G401 (cell line): ENCODE measurements around the gene BATF3. TPM values are rescaled to one million over a fixed set of nuclear protein-coding genes. Genes with fewer than 3 reads are reported as not detected.
"Not testable (repeated sequence)": the region's sequence is repeated elsewhere in the genome, so short reads cannot be mapped to it uniquely, and the experiment has no call there.

ENCODE experiments used
- DNase-seq: peaks from one replicate; pipeline ENCODE4 v3.0.0-alpha.2; 2015; ENCODE audit warnings: low spot score
- in situ Hi-C: cut with HindIII; loops from 2 replicates; pipeline ENCODE4 v1.10.0; 2016; ENCODE audit warnings: low sequenced_read_pairs, mixed read lengths
- total RNA-seq: library from RNA; depleted of rRNA; stranded (reverse); fragments of >200 nt; shearing (Covaris generic); gene quantifications from 2 replicates; pipeline ENCODE4 v1.2.3, GENCODE V29; 2014; rRNA removed

BATF3 gene, protein sequence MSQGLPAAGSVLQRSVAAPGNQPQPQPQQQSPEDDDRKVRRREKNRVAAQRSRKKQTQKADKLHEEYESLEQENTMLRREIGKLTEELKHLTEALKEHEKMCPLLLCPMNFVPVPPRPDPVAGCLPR
- total RNA-seq, result 7.7 and 10.2 TPM in 2 replicates

DNA sequence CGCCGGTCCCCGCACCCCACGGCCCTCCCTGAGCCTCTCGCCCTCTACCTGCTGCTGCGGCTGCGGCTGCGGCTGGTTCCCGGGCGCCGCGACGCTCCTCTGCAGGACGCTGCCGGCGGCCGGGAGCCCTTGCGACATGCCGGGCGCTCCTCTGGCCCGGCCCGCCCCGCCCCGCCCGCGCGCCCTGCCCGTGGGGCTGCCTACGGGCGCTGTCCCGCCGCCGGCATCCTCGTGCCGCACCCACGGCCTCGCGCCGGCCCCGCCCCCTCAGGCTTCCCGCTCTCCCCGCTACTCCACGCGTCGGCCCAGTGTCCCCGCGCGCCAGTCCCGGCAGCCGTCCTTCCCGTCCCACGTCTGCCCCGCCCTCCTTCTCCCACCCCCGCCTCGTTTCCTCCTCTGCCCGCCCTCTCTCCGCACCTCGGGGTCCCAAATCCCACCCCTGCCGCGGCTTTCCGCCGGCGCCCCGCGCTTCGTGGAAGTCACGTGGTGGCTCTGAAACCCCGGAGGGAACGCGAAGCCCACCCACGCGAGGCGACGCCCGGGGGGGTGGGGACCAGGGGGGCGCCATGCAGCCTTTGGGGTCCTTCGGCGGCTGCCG, at the start of gene BATF3:
Gene BATF3 (minus strand): TSS at position 216 of the 598 bp plus-strand sequence. CDS start 78 bp downstream, at position 138.
- DNase-seq, result no peak
- in situ Hi-C loops, result no loop called here

DNA sequence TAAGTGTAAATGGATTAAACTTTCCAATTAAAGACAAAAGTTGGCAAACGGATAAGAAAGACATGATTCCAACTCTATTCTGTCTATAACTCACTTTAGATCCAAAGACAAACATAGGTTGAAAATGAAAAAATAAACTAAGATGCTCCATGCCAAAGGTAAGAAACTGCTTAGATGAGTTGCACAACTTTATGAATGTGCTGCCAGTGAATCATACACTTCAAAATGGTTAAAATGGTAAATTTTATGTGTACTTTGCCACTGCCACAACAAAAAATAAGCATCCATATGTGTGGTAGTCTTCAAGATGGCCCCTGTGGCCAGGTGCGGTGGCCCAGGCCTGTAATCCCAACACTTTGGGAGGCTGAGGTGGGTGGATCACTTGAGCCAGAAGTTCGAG, 46.9 kb upstream of the BATF3 start:
- in situ Hi-C loops, result no loop called here
- DNase-seq, result no peak

DNA sequence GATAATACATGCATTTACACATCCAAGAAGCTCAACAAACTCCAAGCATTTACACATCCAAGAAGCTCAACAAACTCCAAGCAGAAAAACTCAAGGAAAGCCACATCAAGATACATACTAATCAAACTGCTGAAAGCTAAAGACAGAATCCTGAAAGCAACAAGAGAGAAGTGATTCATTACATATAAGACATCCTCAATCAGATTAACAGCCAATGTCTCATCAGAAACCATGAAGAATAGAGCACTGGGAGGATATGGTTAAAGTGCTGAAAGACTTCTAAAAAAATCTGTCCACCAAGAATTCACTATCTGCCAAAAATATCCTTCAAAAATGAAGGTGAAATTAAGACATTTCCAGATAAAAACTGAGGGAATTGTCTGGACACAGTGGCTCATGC, 45.7 kb upstream of the BATF3 start:
- no peak for DNase-seq
- in situ Hi-C loops, result no loop called here

DNA sequence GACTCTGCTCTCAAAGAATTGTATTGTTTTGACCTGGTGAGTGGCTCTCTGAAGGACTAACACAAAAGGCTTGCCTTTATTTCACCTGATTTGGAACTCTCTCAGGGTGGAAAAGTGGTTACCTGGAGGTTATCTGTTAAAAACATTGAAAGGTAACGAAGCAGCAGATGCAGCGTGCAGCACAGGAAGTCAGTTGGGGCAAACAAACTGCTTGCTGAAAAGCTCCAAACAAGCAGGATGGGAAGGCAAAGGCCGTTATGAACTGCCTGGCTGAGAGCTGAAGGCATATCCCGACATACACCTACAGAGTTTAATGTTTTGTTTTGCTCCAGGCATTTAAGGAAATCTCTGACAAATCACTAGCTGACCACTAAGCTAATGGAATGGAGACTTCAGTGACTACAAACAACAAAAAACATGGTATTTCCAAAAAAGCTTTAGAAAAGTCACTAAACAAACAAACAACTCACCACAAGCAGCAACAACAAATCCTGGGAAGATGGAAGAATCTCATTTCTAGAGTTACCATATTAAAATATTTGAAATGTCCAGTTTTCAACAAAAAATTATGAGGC, 44.3 kb upstream of the BATF3 start:
- in situ Hi-C loops, result no loop called here

DNA sequence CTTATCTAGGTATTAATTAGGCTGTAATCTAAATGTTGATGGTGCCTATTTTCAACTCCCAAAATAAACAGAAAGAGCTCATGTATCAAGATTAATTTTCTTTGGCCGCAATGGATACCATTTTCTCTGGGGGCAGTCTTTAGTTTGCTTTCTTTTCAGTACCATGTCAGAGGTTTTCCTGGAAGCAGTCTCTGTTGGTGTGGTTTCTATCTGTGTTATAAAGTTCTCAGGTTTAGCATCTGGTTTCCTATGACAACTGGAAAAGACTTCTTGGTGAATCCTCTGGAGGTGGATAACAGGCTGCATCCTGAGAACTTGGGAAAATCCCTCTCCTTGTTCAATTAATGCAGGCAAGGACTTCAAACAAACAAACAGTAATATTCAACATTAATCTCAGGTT, 38.7 kb upstream of the BATF3 start:
- DNase-seq, result no peak
- in situ Hi-C loops, result no loop called here

More for the DNA sequence above, 44.3 kb upstream of the BATF3 start:
- no peak for DNase-seq

DNA sequence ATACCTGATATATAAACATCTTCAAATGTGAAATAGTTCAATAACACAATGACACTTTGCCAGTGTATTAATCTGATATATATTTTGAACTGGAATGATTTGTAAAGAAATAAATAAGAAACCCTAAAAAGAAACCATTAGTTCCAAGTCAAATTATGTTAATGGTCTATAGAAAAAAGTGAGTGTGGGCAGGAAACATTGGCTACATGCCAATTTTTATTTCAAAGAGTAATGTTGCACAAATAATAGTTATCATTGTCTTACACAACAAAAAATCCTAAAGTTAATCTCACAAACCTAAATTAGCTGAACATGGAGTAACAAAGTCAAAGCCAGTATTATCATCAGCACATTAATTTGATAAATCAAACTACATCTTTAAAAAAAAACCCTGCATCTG, 37.9 kb upstream of the BATF3 start:
- in situ Hi-C loops, result no loop called here
- DNase-seq, result no peak

DNA sequence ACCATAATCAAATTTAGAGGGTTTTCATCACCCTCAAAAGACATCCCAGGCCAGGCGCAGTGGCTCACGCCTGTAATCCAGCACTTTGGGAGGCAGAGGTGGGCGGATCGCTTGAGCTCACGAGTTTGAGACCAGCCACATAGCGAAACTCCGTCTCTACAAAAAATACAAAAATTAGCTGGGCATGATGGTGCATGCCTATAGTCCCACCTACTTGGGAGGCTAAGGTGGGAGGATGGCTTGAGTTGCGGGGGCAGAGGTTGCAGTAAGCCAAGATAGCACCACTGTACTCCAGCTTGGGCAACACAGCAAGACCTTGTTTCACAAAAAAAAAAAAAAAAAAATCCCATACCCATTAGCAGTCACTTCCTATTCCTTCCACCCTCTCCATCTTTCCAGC, 33.5 kb upstream of the BATF3 start:
- no peak for DNase-seq
- in situ Hi-C loops, result no loop called here

DNA sequence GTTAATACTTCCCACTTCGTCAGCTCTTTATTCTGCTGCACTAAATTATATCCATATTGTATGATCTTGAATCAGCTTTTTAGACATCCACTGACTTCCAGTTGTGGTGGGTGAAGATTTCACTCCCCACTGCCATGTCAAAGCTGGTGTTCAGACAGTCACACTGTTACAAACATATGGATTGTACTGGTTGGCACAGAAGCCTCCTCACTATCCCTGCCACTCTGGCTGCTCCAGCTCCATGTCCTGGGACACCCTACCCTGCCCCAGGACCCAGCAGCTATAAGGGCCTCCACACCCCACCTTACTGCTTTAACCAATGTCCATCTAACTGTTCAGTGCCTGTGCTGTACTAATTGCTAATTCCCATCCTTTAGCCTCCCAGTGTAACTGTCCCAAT, 32.0 kb upstream of the BATF3 start:
- in situ Hi-C loops, result no loop called here
- DNase-seq, result no peak

DNA sequence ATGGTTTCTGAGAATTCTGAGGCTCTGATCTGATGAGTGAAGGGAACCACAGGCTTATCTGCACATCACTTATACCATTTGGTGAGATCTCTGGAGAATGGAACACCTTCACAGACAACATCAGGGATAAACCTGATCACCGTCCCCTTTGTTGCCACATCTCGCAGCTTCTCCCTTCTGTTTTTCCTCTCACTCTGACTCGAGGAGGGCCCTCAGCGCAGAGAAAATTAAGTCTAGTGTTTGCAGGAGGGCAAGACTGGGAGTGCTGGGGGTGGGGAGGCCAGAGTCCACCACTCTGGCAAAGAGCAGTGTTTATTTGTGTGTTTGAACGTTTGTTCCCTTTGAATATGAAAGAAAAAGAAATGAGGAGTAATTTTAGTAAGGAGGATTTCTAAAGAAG, 29.0 kb upstream of the BATF3 start:
- DNase-seq, result no peak
- in situ Hi-C loops, result no loop called here

DNA sequence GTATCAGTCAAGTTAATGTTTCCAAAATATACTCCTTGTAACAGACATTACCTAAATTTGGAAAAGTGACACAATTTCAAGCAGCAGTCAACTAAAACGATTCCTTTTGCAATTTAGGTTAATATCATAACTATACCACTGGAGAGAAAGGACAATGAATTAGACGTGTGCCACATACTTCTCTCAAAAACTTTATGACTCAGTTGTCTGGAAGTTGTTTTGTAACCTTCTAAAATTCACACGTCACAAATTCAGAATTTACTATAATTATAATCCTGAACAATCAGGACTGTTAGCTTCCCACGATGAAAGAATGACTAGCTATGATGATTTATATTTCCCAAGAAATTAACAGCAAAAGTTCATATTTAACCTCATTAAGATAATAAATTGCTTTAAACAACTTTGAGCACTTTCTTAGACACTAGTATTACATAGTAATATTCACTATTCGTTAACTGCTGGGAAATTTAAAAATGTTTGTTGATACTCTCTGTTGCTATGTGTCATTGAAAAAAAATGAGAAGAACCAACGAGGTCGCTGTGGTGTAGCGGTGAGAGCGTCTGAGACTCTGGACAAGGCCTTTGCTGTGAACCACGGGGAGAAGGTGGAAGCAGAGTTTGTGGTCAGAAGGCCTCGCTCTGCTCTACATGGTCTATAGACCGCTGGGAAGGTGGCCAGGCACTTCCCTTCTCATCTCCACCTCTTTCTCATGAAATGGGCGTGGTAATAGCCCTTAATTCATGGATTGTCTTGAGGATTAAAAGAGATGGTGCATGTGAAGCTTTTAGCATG, 27.9 kb upstream of the BATF3 start:
- in situ Hi-C loops, result no loop called here
- no peak for DNase-seq

DNA sequence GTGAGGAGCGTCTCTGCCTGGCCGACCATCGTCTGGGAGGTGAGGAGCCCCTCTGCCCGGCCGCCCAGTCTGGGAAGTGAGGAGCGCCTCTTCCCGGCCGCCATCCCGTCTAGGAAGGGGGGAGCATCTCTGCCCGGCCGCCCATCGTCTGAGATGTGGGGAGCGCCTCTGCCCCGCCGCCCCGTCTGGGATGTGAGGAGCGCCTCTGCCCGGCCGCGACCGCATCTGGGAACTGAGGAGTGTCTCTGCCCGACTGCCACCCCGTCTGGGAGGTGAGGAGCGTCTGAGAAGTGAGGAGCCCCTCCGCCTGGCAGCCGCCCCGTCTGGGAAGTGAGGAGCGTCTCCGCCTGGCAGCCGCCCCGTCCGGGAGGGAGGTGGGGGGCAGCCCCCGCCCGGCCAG, 25.0 kb upstream of the BATF3 start:
- in situ Hi-C loops, DNase-seq: not testable (repeated sequence)

DNA sequence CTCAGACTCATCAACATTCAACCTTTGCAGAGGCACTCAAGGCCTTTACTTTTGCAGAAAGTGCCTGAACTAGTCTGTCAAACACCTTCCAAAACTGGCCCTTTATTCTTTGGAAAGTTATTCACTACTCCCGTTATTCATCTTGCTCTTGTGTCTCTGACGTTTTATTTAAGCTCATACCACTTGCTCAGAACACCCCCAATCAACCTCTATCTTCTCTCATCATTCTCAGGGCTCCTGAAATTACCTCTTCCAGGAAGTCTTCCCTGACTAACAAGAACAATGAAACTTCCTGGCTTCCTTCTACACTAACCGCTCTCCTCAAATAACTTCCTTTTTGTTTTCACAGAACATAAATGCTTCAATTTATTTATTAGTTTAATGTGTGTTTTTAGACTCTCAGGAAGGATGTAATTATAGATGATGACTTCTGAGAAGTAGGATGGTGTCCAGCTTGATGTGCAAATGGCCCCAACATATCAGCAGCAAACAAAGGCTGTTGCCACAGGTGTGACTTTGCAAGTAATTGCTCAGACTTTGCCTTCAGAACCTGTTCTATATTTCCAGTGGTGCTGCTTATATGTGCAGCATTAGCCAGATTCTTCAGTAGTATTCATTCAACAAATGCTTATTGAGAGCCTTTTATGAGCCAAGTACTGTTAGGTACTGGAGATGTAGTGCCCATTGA, 22.8 kb upstream of the BATF3 start:
- in situ Hi-C loops, result no loop called here
- no peak for DNase-seq

DNA sequence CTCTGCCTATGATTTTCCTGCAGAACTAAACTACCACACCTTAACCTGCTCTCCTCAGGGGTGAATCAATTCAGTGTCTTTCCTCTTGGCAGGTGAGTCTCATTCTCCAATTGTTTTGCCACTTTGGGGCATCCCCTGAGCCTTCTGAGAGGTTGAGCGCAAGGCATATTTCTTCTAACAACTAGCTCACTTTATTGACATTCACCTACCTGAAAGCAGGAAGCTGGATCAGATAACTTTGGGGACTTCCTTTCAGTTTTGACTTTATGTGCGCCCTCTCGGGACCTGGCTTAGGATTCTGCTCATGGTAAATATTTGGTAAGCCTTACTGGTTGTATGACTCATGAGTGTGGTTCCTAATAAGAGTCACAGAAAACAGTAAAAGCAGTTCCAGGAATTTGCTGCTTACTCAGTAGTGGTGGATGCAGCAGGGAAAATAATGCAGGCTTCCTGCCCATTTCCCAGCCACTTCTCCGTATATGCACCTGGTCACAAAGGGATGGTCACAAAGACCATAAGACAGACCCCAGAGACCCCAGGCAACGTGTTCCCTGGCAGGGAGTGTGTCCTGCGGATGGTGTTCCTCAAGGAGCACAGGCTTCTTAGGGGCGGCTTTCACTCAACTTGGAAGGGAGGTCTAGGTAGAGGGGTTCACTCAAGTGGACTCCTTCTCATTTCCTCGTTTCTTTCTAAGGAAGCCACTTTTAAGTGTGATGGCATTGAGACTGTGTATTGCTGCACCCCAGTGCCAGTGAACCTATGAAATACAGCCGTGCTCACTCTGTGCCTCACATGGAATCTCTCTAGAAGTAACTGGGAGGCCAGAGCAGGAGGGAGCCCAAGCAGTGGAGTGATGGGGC, 22.0 kb upstream of the BATF3 start:
- in situ Hi-C loops, result no loop called here
- no peak for DNase-seq

DNA sequence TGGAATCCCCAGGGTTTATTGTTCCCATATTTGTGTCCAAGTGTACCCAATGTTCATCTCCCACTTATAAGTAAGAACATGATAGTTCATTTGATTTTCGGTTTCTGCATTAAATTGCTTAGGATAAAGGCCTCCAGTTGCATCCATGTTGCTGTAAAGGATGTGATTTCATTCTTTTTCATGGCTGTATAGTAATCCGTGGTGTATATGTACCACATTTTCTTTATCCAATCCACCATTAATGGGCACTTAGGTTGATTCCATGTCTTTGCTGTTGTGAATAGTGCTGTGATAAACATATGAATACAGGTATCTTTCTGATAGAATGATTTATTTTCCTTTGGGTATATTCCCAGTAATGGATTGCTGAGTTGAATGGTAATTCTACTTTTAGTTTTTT, 20.0 kb upstream of the BATF3 start:
- no peak for DNase-seq
- in situ Hi-C loops, result no loop called here

DNA sequence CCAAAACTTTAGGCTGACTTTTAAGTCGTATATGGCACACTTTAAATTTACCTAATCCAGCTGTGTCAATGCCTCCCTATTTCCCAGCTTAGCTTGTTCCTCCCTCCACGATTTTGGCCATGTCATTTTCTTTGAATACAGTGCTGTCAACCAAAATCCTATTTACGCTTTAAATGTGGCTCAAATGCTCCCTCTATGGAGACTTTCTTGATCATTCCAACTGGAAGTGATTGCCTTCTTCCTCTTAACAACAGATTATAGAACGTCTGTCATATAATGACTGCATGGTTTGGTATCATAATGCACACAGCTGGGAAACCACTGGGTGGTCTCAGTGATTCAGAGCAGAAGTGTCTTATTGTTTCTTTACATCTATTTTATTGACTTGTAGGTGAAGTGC, 18.9 kb upstream of the BATF3 start:
- in situ Hi-C loops, result no loop called here
- DNase-seq, result no peak

DNA sequence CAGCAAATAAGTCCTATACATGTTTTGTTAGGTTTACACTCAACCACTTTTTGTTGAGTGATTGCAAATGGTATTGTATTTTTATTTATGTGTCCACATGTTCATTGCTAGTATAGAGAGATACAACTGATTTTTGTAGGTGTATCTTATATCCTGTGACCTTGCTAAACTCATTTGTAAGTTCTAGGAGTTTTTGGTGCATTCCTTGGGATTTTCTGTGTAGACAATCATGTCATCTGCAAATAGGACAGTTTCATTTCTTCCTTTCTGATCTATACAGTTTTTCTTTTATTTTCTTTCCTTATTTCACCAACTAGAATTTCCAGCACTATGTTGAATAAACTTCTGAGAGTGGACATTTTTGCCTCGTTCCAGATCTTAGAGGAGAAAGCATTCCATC, 16.5 kb upstream of the BATF3 start:
- no peak for DNase-seq
- in situ Hi-C loops, result no loop called here

DNA sequence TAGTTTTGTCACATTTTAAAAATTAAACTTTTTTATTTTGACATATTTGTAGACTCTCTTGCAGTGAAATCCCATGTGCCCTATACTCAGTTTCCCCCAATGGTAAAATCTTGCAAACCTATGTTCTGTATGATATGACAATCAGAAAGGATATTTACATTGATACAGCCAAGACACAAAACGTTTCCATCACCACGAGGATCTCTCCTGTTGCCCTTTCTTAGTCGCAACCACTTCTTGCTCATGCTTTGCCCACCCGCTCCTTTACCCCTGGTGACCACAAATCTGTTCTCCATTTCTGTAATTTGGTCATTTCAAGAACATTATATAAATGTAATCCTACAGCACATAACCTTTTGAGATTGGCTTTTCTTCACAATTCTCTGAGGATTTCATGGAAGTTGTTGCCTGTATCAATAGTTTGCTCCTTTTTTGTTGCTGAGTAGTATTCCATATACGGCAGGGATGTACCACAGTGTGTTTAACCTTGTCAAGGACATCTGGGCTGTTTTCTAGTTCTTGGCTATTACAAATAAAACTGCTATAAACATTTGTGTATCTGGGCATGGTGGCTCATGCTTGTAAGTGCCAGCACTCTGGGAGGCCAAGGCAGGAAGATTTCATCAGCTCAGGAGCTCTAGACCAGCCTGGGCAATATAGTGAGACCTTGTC, 14.0 kb upstream of the BATF3 start:
- DNase-seq, result no peak
- in situ Hi-C loops, result no loop called here

DNA sequence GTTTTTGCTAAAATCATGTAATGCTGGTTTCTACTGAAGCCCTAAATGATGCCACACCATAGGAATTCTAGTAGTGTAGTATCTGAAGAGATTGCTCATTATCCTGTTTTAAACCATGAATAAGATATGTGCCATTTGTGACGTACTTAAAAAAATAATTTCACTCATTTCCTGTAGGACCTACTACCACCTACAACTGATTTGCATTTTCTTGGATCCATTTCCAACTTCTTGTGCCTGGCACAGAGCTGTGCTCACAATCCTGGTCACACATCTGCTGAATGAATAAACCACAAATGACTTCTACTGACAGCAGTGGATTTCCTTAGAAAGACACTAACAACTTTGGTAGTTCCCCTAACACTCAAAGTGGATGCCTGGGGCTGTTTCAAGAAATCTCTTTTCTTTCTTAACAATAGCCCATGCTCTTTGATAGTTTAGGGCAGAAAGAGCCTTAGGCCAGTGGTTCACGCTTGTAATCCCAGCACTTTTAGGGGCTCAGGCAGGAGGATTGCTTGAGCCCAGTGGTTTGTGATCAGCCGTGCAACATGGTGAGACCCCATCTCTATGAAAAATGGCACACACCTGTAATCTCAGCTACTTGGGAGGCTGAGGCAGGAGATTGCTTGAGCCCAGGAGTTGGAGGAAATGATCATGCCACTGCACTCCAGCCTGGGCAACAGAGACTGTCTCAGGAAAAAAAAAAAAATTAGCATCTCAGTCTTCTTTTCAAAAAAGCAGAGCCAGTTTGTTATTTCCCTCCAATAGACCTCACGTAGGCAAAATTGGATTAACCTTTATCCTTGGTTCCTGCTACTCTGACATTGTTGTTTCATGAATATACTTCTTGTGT, 13.0 kb upstream of the BATF3 start:
- in situ Hi-C loops, result no loop called here
- DNase-seq, result no peak
